K562 (cell line): ENCODE measurements around the gene ASXL2.

ENCODE experiments used
- MXI1 ChIP-seq: IDR thresholded peaks from 2 replicates; pipeline ENCODE4 v1.6.1; 2011; ENCODE audit warnings: low read depth, mild to moderate bottlenecking, improper control_type of control experiment, low read length
- POLR2A ChIP-seq: fragments of 450-650 bp; conservative IDR thresholded peaks from 2 replicates; pipeline ENCODE4 v1.6.1; 2016
- RBFOX2 ChIP-seq: fragments of 200-400 bp; formaldehyde crosslinking; IDR thresholded peaks from 2 replicates; pipeline ENCODE4 v1.6.1; 2017; ENCODE audit warnings: low read depth, mild to moderate bottlenecking, low read length, moderate library complexity

DNA sequence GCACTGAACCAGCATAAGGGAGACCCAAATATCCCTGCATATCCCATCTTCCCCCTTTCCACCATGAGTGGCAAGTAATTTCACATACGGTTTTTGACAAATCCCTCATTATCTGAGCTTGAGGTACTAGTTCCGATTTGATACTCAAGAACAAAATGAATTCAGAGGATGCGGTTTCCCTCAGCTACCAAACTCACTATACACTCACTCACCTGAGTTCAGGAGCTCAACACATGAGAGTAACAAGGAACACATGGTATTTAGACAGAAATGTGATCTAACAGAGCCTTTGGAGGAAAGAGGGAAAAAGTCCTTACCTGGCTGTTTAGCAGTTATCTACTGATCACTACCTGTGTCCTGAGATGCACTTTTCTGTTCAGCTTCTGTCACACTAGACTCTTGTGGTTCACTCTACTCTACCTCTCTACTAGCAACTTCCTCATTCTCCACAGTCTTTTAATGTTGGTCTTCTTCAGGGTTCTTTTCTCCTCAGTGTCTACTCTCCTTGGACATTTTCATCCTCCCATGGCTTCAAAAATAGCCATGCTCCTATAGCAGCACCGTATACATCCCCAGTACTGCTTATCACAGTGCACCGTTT is 25.1 kb downstream of the ASXL2 start:
- TF ChIP-seq RBFOX2 (no peak), POLR2A (no peak), MXI1 (no peak)
